GM21717 (cell line): ENCODE measurements around the gene NUP62.
A peak's percentile ranks its signal among the peaks of the same experiment; 100 is the strongest.

Experiments
- ATAC-seq: cut with Tn5 transposase; IDR thresholded peaks from one replicate; pipeline ENCODE4 v1.9.1; 2021; ENCODE audit warnings: mild to moderate bottlenecking, moderate library complexity; ENCODE audit not compliant: unreplicated experiment

NUP62 gene

GRCh38 chr19:49907745-49908446, 21.4 kb downstream of the NUP62 start:
- no peak for ATAC-seq

- ATAC-seq = no peak
Measured at GRCh38 chr19:49906879-49907564, 22.3 kb downstream of the NUP62 start.

- no peak for ATAC-seq
Measured at GRCh38 chr19:49904136-49904535, 25.2 kb downstream of the NUP62 start.

- ATAC-seq = peak; percentile 39
Measured at GRCh38 chr19:49896863-49897621, 32.3 kb downstream of the NUP62 start, which contains the start of gene IL4I1. TSS of gene IL4I1 (minus strand) at chr19:49896887. CDS start at chr19:49896160, 727 bp downstream.

GRCh38 chr19:49895566-49896297, 33.6 kb downstream of the NUP62 start:
- no peak for ATAC-seq

GRCh38 chr19:49894879-49895565, 34.3 kb downstream of the NUP62 start:
- no peak for ATAC-seq

- no peak for ATAC-seq
Measured at GRCh38 chr19:49894011-49894664, 35.2 kb downstream of the NUP62 start.

GRCh38 chr19:49892716-49893115, 36.6 kb downstream of the NUP62 start:
- no peak for ATAC-seq

- ATAC-seq = no peak
Measured at GRCh38 chr19:49891393-49891792, 37.9 kb downstream of the NUP62 start.

- ATAC-seq = no peak
Measured at GRCh38 chr19:49890349-49891311, 38.7 kb downstream of the NUP62 start.

- ATAC-seq = no peak
Measured at GRCh38 chr19:49889687-49890348, 39.5 kb downstream of the NUP62 start.

- ATAC-seq = no peak
Measured at GRCh38 chr19:49889038-49889686, 40.1 kb downstream of the NUP62 start.

GRCh38 chr19:49888510-49888824, 40.8 kb downstream of the NUP62 start:
- ATAC-seq = no peak

GRCh38 chr19:49887665-49888509, 41.4 kb downstream of the NUP62 start:
- no peak for ATAC-seq

- ATAC-seq = no peak
Measured at GRCh38 chr19:49887037-49887664, 42.2 kb downstream of the NUP62 start.

GRCh38 chr19:49884760-49885159, 44.5 kb downstream of the NUP62 start:
- no peak for ATAC-seq

- no peak for ATAC-seq
Measured at GRCh38 chr19:49884109-49884508, 45.2 kb downstream of the NUP62 start.
